IMR-90 (cell line): Measurements from ENCODE around the gene LRP3. TPM values are rescaled to one million over a fixed set of nuclear protein-coding genes. Genes with fewer than 3 reads are reported as not detected.

Source experiments
- ATAC-seq: fragments of 200-7000 bp; cut with Tn5 transposase; 2 replicates; pipeline ENCODE4 v1.9.1; 2020; ENCODE audit warnings: low read depth, mild to moderate bottlenecking, moderate library complexity
- BruUV-seq: library from RNA; stranded (reverse); fragments of 400-500 nt; replicated peaks from 2 replicates; lab custom pipeline; 2021; lab: Mats Ljungman, UMichigan
- CTCF ChIA-PET: fragments of 300-600 bp; formaldehyde crosslinking; extraction: SDS; loops from one replicate; lab custom pipeline; 2021; ENCODE audit warnings: antibody characterized with exemption; lab: Yijun Ruan, JAX
- POLR2A ChIA-PET: fragments of 300-600 bp; sonication (Branson Sonifier 250); formaldehyde crosslinking; loops from one replicate; lab custom pipeline; 2022; ENCODE audit warnings: antibody characterized with exemption; ENCODE audit not compliant: unreplicated experiment; lab: Charles Lee
- DNase-seq: peaks from one replicate; pipeline ENCODE4 v3.0.0; 2013
- H2AFZ ChIP-seq: replicated peaks from 2 replicates; pipeline ENCODE3; 2013; ENCODE audit warnings: low read length, mild to moderate bottlenecking; ENCODE audit not compliant: poor library complexity
- H2AK5ac ChIP-seq: 2 replicates; pipeline ENCODE4 v1.6.1; 2013; ENCODE audit warnings: low read depth, low read length, inconsistent platforms
- H2AK9ac ChIP-seq: replicated peaks from 2 replicates; pipeline ENCODE3; 2013; ENCODE audit warnings: mild to moderate bottlenecking, low read depth, low read length, moderate library complexity; ENCODE audit not compliant: poor library complexity
- H2BK120ac ChIP-seq: 2 replicates; pipeline ENCODE4 v1.6.1; 2013; ENCODE audit warnings: low read depth, low read length, inconsistent platforms
- H2BK15ac ChIP-seq: 3 replicates; pipeline ENCODE4 v1.6.1; 2013; ENCODE audit warnings: low read depth, low read length, inconsistent platforms
- H2BK20ac ChIP-seq: 2 replicates; pipeline ENCODE4 v1.6.1; 2013; ENCODE audit warnings: low read depth, mild to moderate bottlenecking, inconsistent platforms, low read length, moderate library complexity
- H2BK5ac ChIP-seq: 2 replicates; pipeline ENCODE4 v1.6.1; 2013; ENCODE audit warnings: mild to moderate bottlenecking, low read depth, low read length, inconsistent platforms; ENCODE audit not compliant: poor library complexity, severe bottlenecking
- H3K14ac ChIP-seq: replicated peaks from 2 replicates; pipeline ENCODE4 v1.6.1; 2013; ENCODE audit warnings: low read depth, low read length, inconsistent platforms
- H3K18ac ChIP-seq: 2 replicates; pipeline ENCODE4 v1.6.1; 2013; ENCODE audit warnings: low read depth, low read length, control low read depth
- H3K23ac ChIP-seq: 2 replicates; pipeline ENCODE4 v1.6.1; 2013; ENCODE audit warnings: low read depth, low read length, inconsistent platforms
- H3K27ac ChIP-seq: 2 replicates; pipeline ENCODE4 v1.5.1; 2013; ENCODE audit warnings: mild to moderate bottlenecking, control low read depth, low read length; ENCODE audit not compliant: insufficient read depth
- H3K27me3 ChIP-seq: 2 replicates; pipeline ENCODE4 v1.6.1; 2013; ENCODE audit warnings: low read length; ENCODE audit not compliant: control insufficient read depth, insufficient read depth
- H3K36me3 ChIP-seq: 2 replicates; pipeline ENCODE4 v1.6.1; 2013; ENCODE audit warnings: low read length, mixed read lengths; ENCODE audit not compliant: control insufficient read depth, insufficient read depth
- H3K4ac ChIP-seq: 2 replicates; pipeline ENCODE4 v1.6.1; 2013; ENCODE audit warnings: low read depth, low read length, inconsistent platforms
- H3K4me1 ChIP-seq: 2 replicates; pipeline ENCODE4 v1.6.1; 2013; ENCODE audit warnings: low read length, mixed read lengths; ENCODE audit not compliant: control insufficient read depth, insufficient read depth
- H3K4me2 ChIP-seq: 2 replicates; pipeline ENCODE4 v1.6.1; 2013; ENCODE audit warnings: low read depth, mild to moderate bottlenecking, control low read depth, low read length, moderate library complexity
- H3K4me3 ChIP-seq: 2 replicates; pipeline ENCODE4 v1.5.1; 2013; ENCODE audit warnings: low read depth, mild to moderate bottlenecking, control low read depth, low read length, moderate library complexity; ENCODE audit not compliant: insufficient read depth
- H3K56ac ChIP-seq: 2 replicates; pipeline ENCODE4 v1.6.1; 2013; ENCODE audit warnings: low read length, inconsistent platforms; ENCODE audit not compliant: insufficient read depth; ENCODE audit errors: extremely low read depth
- H3K79me1 ChIP-seq, 2 experiments: 2 replicates each; pipeline ENCODE4 v1.6.1; 2013; ENCODE audit warnings: low read length in 2 of 2, inconsistent platforms in 1 of 2, low read depth in 1 of 2
- H3K9ac ChIP-seq: 2 replicates; pipeline ENCODE4 v1.6.1; 2013; ENCODE audit warnings: low read depth, low read length, control low read depth
- H3K9me1 ChIP-seq: 2 replicates; pipeline ENCODE4 v1.6.1; 2013; ENCODE audit warnings: low read length, inconsistent platforms; ENCODE audit not compliant: insufficient read depth
- H3K9me3 ChIP-seq: 2 replicates; pipeline ENCODE4 v1.6.1; 2013; ENCODE audit warnings: low read length; ENCODE audit not compliant: control insufficient read depth, insufficient read depth
- H4K20me1 ChIP-seq: 2 replicates; pipeline ENCODE4 v1.6.1; 2013; ENCODE audit warnings: low read length, inconsistent platforms; ENCODE audit not compliant: insufficient read depth
- H4K5ac ChIP-seq: 2 replicates; pipeline ENCODE4 v1.6.1; 2013; ENCODE audit warnings: mild to moderate bottlenecking, low read depth, low read length, control low read depth
- H4K8ac ChIP-seq, 2 experiments: 2 replicates each; pipeline ENCODE4 v1.6.1; 2013; ENCODE audit warnings: low read depth in 2 of 2, low read length in 2 of 2, control low read depth in 1 of 2, inconsistent platforms in 1 of 2
- H4K91ac ChIP-seq: 2 replicates; pipeline ENCODE4 v1.6.1; 2013; ENCODE audit warnings: low read depth, low read length, inconsistent platforms; ENCODE audit not compliant: insufficient read depth
- BHLHE40 ChIP-seq: fragments of 150-350 bp; IDR thresholded peaks from 2 replicates; pipeline ENCODE4 v1.6.1; 2016; ENCODE audit warnings: mild to moderate bottlenecking, low read depth, low read length
- CEBPB ChIP-seq: IDR thresholded peaks from 2 replicates; pipeline ENCODE4 v1.6.1; 2012; ENCODE audit warnings: low read depth, low read length, improper control_type of control experiment
- CHD1 ChIP-seq: IDR thresholded peaks from 2 replicates; pipeline ENCODE4 v1.6.1; 2012; ENCODE audit warnings: low read depth, low read length, improper control_type of control experiment
- FOS ChIP-seq: fragments of 150-350 bp; IDR thresholded peaks from 2 replicates; pipeline ENCODE4 v1.6.1; 2016; ENCODE audit warnings: low read depth, low read length
- MAFK ChIP-seq: IDR thresholded peaks from 2 replicates; pipeline ENCODE4 v1.6.1; 2012; ENCODE audit warnings: low read depth, low read length, improper control_type of control experiment
- MAZ ChIP-seq: IDR thresholded peaks from 2 replicates; pipeline ENCODE4 v1.6.1; 2012; ENCODE audit warnings: low read depth, mild to moderate bottlenecking, low read length, improper control_type of control experiment, moderate library complexity, borderline replicate concordance
- MXI1 ChIP-seq: IDR thresholded peaks from 2 replicates; pipeline ENCODE4 v1.6.1; 2012; ENCODE audit warnings: low read depth, mild to moderate bottlenecking, low read length, moderate library complexity, borderline replicate concordance
- NFE2L2 ChIP-seq: fragments of 150-350 bp; IDR thresholded peaks from 2 replicates; pipeline ENCODE4 v1.6.1; 2016; ENCODE audit warnings: low read depth, mild to moderate bottlenecking, low read length
- POLR2A ChIP-seq: IDR thresholded peaks from 2 replicates; pipeline ENCODE4 v1.6.1; 2012; ENCODE audit warnings: mild to moderate bottlenecking, low read depth, low read length
- RCOR1 ChIP-seq: IDR thresholded peaks from 2 replicates; pipeline ENCODE4 v1.6.1; 2012; ENCODE audit warnings: mild to moderate bottlenecking, low read length, improper control_type of control experiment; ENCODE audit not compliant: insufficient replicate concordance
- RFX5 ChIP-seq: IDR thresholded peaks from 2 replicates; pipeline ENCODE4 v1.8.0; 2012; ENCODE audit warnings: low read depth, mild to moderate bottlenecking, low read length, moderate library complexity
- SMC3 ChIP-seq: fragments of 150-350 bp; IDR thresholded peaks from 2 replicates; pipeline ENCODE4 v1.6.1; 2016; ENCODE audit warnings: low read depth, mild to moderate bottlenecking, antibody characterized with exemption, low read length, moderate library complexity
- USF2 ChIP-seq: fragments of 150-350 bp; IDR thresholded peaks from 2 replicates; pipeline ENCODE4 v1.6.1; 2017; ENCODE audit warnings: mild to moderate bottlenecking, antibody characterized with exemption, low read length, low read depth
- WGBS, 2 experiments: methylation state at CpG; one replicate each; pipeline versions ENCODE4 v1.1.5 to v1.1.7; 2013; ENCODE audit warnings: missing lambda C conversion rate in 2 of 2; ENCODE audit not compliant: insufficient read length in 1 of 2; ENCODE audit errors: extremely low coverage in 2 of 2; 5-methylcytosine and 5-hydroxymethylcytosine counted together
- dilution Hi-C: fragments of 300-500 bp; cut with HindIII; formaldehyde crosslinking; loops from one replicate; pipeline ENCODE4 v1.14.3; 2018; ENCODE audit warnings: low sequenced_read_pairs; ENCODE audit not compliant: unreplicated experiment
- in situ Hi-C: fragments of 300-500 bp; cut with MboI; formaldehyde crosslinking; loops from 3 replicates; pipeline ENCODE4 v1.14.3; 2019; ENCODE audit warnings: low sequenced_read_pairs, inconsistent platforms, mixed read lengths
- intact Hi-C: fragments of 100-400 bp; cut with micrococcal nuclease; formaldehyde crosslinking; loops from 2 replicates; pipeline ENCODE4 v1.10.0; 2022
- polyA plus RNA-seq, 3 experiments: library from polyadenylated mRNA; depleted of rRNA; stranded (reverse); fragments of >200 nt; gene quantifications; 2 replicates each; pipeline ENCODE4 v1.2.3, GENCODE V29; 2012; ENCODE audit warnings: low replicate concordance in 1 of 3
- total RNA-seq: library from RNA; depleted of rRNA; stranded (reverse); fragments of >200 nt; gene quantifications from 2 replicates; pipeline ENCODE4 v1.2.3, GENCODE V29; 2012
- TF ChIP-seq, protein P1 (sequence below): conservative IDR thresholded peaks from 2 replicates; pipeline ENCODE4 v1.5.1; 2012; ENCODE audit warnings: mild to moderate bottlenecking, low read depth, low read length, improper control_type of control experiment
- TF ChIP-seq, protein P2 (sequence below): fragments of 150-350 bp; IDR thresholded peaks from 2 replicates; pipeline ENCODE4 v1.6.1; 2016; ENCODE audit warnings: low read depth, mild to moderate bottlenecking, low read length, moderate library complexity, borderline replicate concordance

The LRP3 gene
- total and polyA plus RNA-seq, 2 of the 4 experiments (the other 2 are of a cell fraction) = 8.4 to 20.2 TPM

GRCh38 chr19:33196446-33197193 is 2.5 kb downstream of the LRP3 start:
- H3K4me3 ChIP-seq = no peak overlapping the region
- no peak overlapping the region for H3K4ac ChIP-seq
- H3K4me1 ChIP-seq = peaks cover 3% of the 10 kb centered on the region; the same call in 1 of the 2 replicates
- no peak overlapping the region for H2AK5ac ChIP-seq
- H4K5ac ChIP-seq = no peak overlapping the region
- no TSS peak for BruUV-seq
- H3K9ac ChIP-seq = no peak overlapping the region
- intact Hi-C loops (no loop called here), dilution Hi-C loops (no loop called here), in situ Hi-C loops (no loop called here)
- no peak overlapping the region for H3K23ac ChIP-seq
- ChIA-PET POLR2A (no interaction called here), CTCF (no interaction called here)
- WGBS, 2 experiments = 92% methylated on average over 4 of the region's 10 CpGs; no CpG with 5 or more reads in 1 of the 2 experiments
- ATAC-seq (no peak), DNase-seq (no peak)
- H2BK120ac ChIP-seq = no peak overlapping the region
- no peak overlapping the region for H2BK5ac ChIP-seq
- H2AK9ac ChIP-seq = no peak overlapping the region
- H3K9me3 ChIP-seq = no peaks in the 10 kb centered on the region
- peaks cover 12% of the 10 kb centered on the region for H4K20me1 ChIP-seq
- no peak overlapping the region for H2BK15ac ChIP-seq
- H2BK20ac ChIP-seq = no peak overlapping the region
- no peak overlapping the region for H4K8ac ChIP-seq
- no peak overlapping the region for H2AFZ ChIP-seq
- H3K9me1 ChIP-seq = no peaks in the 10 kb centered on the region
- H4K91ac ChIP-seq = no peak overlapping the region
- no peak overlapping the region for H3K27ac ChIP-seq
- peaks cover 0 to 12% of the 10 kb centered on the region in 2 experiments; a peak in 1 of 4 replicates for H3K79me1 ChIP-seq
- H3K4me2 ChIP-seq = no peak overlapping the region
- no peak overlapping the region for H3K18ac ChIP-seq
- H3K36me3 ChIP-seq = peaks cover 2% of the 10 kb centered on the region; the same call in 1 of the 2 replicates
- no peak overlapping the region for H3K14ac ChIP-seq
- peaks cover 5% of the 10 kb centered on the region; the same call in 1 of the 2 replicates for H3K27me3 ChIP-seq
- H3K56ac ChIP-seq = no peak overlapping the region
- TF ChIP-seq CHD1 (no peak), MAFK (no peak), MXI1 (no peak), NFE2L2 (no peak), CEBPB (no peak), MAZ (no peak), USF2 (no peak), POLR2A (no peak), SMC3 (no peak), FOS (no peak), RCOR1 (no peak), BHLHE40 (no peak), RFX5 (no peak)
- TF ChIP-seq, protein P1, sequence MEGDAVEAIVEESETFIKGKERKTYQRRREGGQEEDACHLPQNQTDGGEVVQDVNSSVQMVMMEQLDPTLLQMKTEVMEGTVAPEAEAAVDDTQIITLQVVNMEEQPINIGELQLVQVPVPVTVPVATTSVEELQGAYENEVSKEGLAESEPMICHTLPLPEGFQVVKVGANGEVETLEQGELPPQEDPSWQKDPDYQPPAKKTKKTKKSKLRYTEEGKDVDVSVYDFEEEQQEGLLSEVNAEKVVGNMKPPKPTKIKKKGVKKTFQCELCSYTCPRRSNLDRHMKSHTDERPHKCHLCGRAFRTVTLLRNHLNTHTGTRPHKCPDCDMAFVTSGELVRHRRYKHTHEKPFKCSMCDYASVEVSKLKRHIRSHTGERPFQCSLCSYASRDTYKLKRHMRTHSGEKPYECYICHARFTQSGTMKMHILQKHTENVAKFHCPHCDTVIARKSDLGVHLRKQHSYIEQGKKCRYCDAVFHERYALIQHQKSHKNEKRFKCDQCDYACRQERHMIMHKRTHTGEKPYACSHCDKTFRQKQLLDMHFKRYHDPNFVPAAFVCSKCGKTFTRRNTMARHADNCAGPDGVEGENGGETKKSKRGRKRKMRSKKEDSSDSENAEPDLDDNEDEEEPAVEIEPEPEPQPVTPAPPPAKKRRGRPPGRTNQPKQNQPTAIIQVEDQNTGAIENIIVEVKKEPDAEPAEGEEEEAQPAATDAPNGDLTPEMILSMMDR = no peak
- TF ChIP-seq, protein P2, sequence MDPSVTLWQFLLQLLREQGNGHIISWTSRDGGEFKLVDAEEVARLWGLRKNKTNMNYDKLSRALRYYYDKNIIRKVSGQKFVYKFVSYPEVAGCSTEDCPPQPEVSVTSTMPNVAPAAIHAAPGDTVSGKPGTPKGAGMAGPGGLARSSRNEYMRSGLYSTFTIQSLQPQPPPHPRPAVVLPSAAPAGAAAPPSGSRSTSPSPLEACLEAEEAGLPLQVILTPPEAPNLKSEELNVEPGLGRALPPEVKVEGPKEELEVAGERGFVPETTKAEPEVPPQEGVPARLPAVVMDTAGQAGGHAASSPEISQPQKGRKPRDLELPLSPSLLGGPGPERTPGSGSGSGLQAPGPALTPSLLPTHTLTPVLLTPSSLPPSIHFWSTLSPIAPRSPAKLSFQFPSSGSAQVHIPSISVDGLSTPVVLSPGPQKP = no peak
